Measurements from ENCODE around the gene KLF15. TPM values are rescaled to one million over a fixed set of nuclear protein-coding genes. Genes with fewer than 3 reads are reported as not detected.
"Not testable (repeated sequence)": the region's sequence is repeated elsewhere in the genome, so short reads cannot be mapped to it uniquely, and the experiment has no call there.

Gene KLF15
- total RNA-seq, 2 donors from 2014 or later: 43.4 to 55.1 TPM

DNA sequence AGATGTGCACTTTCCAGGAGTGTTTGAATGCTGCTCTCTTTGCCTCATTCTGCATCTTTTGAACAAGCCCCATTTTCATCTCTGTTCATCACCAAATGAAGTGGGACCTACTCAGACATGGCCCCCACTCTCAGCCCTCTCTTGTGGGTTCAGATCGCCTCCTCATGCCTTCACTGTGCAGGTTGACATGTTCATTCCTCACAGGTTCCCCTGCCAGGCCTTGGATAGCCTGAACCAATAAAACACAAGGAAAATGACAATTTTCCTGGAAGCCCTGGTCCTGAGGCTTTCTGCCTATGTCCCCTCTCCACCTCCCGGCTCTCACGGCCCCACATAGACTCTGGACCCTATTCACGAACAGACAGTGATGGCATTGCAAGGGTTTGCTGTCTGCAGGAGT lies 17.7 kb downstream of the KLF15 start:
- TF ChIP-seq, protein P1, sequence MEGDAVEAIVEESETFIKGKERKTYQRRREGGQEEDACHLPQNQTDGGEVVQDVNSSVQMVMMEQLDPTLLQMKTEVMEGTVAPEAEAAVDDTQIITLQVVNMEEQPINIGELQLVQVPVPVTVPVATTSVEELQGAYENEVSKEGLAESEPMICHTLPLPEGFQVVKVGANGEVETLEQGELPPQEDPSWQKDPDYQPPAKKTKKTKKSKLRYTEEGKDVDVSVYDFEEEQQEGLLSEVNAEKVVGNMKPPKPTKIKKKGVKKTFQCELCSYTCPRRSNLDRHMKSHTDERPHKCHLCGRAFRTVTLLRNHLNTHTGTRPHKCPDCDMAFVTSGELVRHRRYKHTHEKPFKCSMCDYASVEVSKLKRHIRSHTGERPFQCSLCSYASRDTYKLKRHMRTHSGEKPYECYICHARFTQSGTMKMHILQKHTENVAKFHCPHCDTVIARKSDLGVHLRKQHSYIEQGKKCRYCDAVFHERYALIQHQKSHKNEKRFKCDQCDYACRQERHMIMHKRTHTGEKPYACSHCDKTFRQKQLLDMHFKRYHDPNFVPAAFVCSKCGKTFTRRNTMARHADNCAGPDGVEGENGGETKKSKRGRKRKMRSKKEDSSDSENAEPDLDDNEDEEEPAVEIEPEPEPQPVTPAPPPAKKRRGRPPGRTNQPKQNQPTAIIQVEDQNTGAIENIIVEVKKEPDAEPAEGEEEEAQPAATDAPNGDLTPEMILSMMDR (IDR thresholded peaks at IDR 0.05): no peak
- peak overlapping the region in 1 of 2 donors; percentile 39 for H3K27ac ChIP-seq
- peak; percentile 46 for DNase-seq (ENCODE audit: low spot score)
- H3K36me3 ChIP-seq: peaks cover under 1% of the 10 kb centered on the region
- H3K4me1 ChIP-seq: peaks cover 0 to 46% of the 10 kb centered on the region in 2 donors
- H3K4me3 ChIP-seq: no peak overlapping the region
- H3K9me3 ChIP-seq: no peaks in the 10 kb centered on the region
- H3K27me3 ChIP-seq: no peaks in the 10 kb centered on the region

DNA sequence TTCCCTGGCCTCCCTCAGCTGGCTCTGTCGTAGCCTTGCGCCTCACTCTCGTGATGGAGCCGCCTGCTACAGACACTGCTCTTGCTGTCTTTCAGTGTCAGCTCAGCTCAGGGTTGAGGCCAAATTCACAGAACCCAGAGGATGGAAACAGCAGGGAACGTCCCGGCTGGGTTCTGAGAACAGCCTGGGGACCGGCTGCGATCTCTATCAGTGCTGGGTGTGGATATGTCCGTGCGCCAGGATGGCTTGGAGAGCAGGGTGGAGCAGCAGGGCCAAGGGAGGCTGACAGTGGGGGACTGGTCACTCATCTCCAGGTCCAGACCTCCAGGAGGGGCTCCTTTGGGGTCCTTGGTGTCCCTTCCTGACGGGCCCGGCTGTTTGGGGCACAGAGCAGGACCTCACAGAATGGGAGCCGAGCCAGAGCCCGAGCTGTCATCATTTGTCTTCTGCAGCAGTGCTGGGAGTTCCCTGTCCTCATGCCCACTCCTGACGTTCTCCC lies 18.4 kb downstream of the KLF15 start:
- DNase-seq (ENCODE audit: low spot score): peak; percentile 58
- peaks cover 0 to 41% of the 10 kb centered on the region in 2 donors for H3K4me1 ChIP-seq
- peak overlapping the region in 1 of 2 donors; percentile 39 for H3K27ac ChIP-seq
- H3K4me3 ChIP-seq: no peak overlapping the region
- TF ChIP-seq, protein P1 (IDR thresholded peaks at IDR 0.05): no peak
- H3K36me3 ChIP-seq: no peaks in the 10 kb centered on the region
- no peaks in the 10 kb centered on the region for H3K27me3 ChIP-seq
- no peaks in the 10 kb centered on the region for H3K9me3 ChIP-seq

DNA sequence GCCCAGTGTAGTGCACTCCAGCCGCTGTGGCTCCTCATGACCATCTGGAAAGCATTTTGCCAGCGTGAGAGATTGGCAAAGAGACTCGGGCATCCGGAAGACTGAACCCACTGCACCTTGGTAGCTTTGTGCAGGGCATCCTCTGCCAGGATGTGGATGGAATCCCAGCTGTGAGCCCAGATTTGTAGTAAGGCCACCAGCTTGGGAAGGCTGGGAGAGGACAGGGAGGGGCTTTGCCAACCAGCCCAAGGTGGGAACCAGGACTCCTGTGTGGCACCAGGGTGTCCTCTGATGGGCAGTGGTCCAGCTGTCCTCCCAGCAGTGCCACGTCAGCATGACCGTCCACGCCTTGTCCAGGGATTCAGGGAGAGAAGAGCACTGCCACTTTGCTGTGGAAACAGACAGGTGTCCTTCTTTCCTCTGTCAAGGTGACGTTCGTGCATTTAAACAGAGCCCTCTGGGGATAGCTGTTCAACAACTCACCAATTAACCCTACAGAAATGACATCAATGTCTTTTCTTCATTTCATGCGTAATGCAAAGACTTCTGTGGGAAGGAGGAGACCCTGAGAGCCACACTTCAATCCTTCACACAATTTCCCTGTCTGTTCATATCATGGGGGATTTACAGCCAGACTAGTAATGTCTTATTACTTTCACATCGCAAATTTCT lies 19.1 kb downstream of the KLF15 start:
- no peak for DNase-seq (ENCODE audit: low spot score)
- TF ChIP-seq, protein P1 (IDR thresholded peaks at IDR 0.05): no peak

DNA sequence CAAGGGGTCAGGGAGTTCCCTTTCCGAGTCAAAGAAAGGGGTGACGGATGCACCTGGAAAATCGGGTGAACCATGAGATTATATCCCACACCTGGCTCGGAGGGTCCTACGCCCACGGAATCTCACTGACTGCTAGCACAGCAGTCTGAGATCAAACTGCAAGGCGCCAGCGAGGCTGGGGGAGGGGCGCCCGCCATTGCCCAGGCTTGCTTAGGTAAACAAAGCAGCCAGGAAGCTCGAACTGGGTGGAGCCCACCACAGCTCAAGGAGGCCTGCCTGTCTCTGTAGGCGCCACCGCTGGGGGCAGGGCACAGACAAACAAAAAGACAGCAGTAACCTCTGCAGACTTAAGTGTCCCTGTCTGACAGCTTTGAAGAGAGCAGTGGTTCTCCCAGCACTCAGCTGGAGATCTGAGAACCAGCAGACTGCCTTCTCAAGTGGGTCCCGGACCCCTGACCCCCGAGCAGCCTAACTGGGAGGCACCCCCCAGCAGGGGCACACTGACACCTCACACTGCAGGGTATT lies 25.3 kb downstream of the KLF15 start:
- peaks cover 0 to 15% of the 10 kb centered on the region in 2 donors for H3K9me3 ChIP-seq
- not testable (repeated sequence) for H3K4me1 ChIP-seq; H3K27me3 ChIP-seq; H3K27ac ChIP-seq; H3K36me3 ChIP-seq; H3K4me3 ChIP-seq; DNase-seq (ENCODE audit: low spot score)

More for the DNA sequence above, 19.1 kb downstream of the KLF15 start:
- no peaks in the 10 kb centered on the region for H3K36me3 ChIP-seq
- no peaks in the 10 kb centered on the region for H3K9me3 ChIP-seq
- H3K4me3 ChIP-seq: no peak overlapping the region
- no peak overlapping the region for H3K27ac ChIP-seq
- H3K27me3 ChIP-seq: no peaks in the 10 kb centered on the region
- H3K4me1 ChIP-seq: peaks cover 0 to 34% of the 10 kb centered on the region in 2 donors

DNA sequence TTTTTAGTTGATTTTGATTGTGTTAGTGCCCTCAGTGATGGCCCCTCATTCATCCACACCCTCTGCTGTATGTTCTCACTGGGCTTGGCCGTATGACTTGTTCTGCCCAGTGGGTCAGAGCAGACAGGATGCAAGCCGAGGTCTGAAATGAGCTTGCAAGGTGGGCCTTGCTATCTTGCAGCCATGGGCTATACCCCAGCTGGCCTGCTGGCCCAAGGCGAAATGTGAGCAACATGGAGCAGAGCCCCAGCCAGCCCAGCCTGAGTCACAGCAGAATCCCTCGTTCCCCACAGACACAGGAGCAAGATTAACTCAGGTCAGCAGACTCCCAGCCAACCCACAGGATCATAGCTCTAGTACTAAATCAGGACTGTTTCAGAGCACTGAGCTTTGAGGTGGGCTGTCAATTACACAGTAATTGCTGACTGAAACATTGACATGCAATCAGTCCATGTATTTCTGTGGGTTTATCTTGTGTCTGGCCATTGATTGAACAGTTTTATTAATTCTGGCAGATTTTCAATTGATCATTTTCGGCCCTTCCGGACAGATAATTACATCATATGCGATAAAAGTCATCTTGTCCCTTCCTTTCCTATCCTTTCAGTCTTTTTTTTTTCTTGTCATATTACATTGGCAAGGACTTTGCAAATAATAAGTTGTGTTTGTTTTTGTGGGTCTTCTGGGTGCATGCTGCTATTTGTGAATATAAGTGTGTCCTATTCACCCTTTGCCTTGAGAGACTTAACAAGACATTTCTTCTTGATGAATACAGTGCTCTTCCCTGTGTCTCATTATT lies 27.1 kb downstream of the KLF15 start:
- Histone ChIP-seq H3K36me3 (no peaks in the 10 kb centered on the region), H3K4me3 (no peak overlapping the region), H3K4me1 (no peaks in the 10 kb centered on the region), H3K9me3 (peaks cover 0 to 15% of the 10 kb centered on the region in 2 donors), H3K27ac (no peak overlapping the region), H3K27me3 (no peaks in the 10 kb centered on the region)
- TF ChIP-seq, protein P1 (IDR thresholded peaks at IDR 0.05): no peak
- DNase-seq (ENCODE audit: low spot score): no peak

DNA sequence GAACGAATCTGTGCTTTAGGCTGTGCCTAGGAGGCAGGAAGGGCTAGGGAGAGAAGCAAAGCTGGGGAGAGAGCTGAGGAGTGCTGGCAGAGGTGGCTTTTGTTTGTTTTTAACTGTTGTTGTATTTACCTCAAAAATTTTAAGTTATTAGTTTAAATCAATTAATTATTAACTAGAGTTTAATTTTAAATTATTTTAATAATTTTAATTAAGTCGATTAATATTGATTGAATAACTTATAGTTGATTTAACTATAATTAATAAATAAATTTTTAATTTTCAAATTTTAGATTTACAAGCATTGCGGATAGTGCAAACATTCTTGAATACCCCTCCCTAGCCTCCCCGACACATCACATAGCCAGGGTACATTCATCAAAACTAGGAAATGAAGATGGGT lies 30.6 kb downstream of the KLF15 start:
- H3K4me3 ChIP-seq: no peak overlapping the region
- no peaks in the 10 kb centered on the region for H3K4me1 ChIP-seq
- H3K27me3 ChIP-seq: no peaks in the 10 kb centered on the region
- no peak overlapping the region for H3K27ac ChIP-seq
- no peak for DNase-seq (ENCODE audit: low spot score)
- H3K9me3 ChIP-seq: peaks cover 0 to 15% of the 10 kb centered on the region in 2 donors
- TF ChIP-seq, protein P1 (IDR thresholded peaks at IDR 0.05): no peak
- no peaks in the 10 kb centered on the region for H3K36me3 ChIP-seq

Data from right atrium auricular region (tissue), 2 donors.